Measurements from ENCODE around the gene AGAP1. TPM values are rescaled to one million over a fixed set of nuclear protein-coding genes. Genes with fewer than 3 reads are reported as not detected.
A peak's percentile ranks its signal among the peaks of the same experiment; 100 is the strongest.

The AGAP1 gene
- total and polyA plus RNA-seq, 2 donors (not counting 3 experiments of a cell fraction or from before 2014, with no cell fraction given) = 10.2 to 20.9 TPM

DNA sequence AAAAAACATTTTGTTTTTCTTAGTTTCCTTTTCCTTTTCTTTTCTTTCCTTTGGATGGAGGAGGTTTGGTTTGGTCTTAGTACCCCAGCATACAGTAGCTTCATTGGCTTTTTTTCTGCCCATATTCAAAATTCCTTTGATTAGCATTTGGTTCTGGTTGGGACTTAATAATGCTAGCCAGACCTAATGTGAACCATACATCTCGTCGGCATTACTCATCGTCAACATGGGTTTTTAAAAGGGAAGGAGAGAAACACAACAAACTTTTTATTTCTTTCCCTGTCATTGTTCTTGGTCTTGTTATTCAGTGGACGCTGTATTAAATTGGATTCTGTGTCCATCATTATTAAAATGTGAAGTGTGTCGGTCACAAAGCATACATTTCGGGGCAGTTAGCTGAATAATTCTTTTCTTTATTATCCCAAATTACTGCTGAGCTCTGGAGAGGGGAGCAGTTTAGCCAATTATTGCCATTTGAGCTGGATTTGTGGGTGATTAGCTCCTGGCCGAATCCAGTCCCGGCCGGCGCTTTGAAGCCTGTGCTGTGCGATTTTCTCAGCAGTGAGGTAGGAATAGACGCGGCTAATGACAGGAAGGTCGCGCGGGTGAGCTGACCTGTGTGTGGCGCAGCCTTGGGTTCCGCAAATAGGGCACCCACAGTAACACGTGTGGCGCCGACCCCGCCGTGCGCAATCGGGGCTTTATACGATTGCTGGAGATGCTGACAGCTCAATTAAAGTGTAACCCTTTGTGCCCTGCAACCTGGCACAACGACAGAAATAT is 371.1 kb downstream of the AGAP1 start:
- POLR2A ChIA-PET = no interaction called here

More for the DNA sequence above, 371.1 kb downstream of the AGAP1 start:
- peaks cover 34% of the 10 kb centered on the region for H3K4me1 ChIP-seq (ENCODE audit: control insufficient read depth, extremely low read depth, insufficient read depth, low read length)
- no peaks in the 10 kb centered on the region for H3K36me3 ChIP-seq (ENCODE audit: control insufficient read depth in 2 of 2, extremely low read depth in 1 of 2, insufficient read depth in 2 of 2, low read length in 2 of 2)
- intact Hi-C loops (cut with micrococcal nuclease) = no loop called here
- H3K9me3 ChIP-seq (replicated peaks; ENCODE audit: control insufficient read depth, insufficient read depth, low read length) = no peaks in the 10 kb centered on the region
- peak overlapping the region in 2 of 3 experiments; percentile 24 to 45 for H3K4me3 ChIP-seq (replicated peaks in 1 of 3; ENCODE audit: insufficient read depth in 1 of 3, low read depth in 1 of 3, low read length in 3 of 3)
- peak; percentile 72 for FAIRE-seq
- dilution Hi-C loops (cut with MboI; ENCODE audit: extremely low pct_ligation_motif_present, low sequenced_read_pairs) = no loop called here
- H3K4me2 ChIP-seq (ENCODE audit: insufficient read depth, low read length) = peak overlapping the region; percentile 76
- no TSS peak for BruUV-seq (replicated peaks)
- no peaks in the 10 kb centered on the region for H3K9me1 ChIP-seq (replicated peaks; ENCODE audit: control insufficient read depth, extremely low read depth, insufficient read depth, low read length)
- H3K9ac ChIP-seq (replicated peaks; ENCODE audit: extremely low read depth, insufficient read depth, low read length) = peak overlapping the region; percentile 48
- DNase-seq (ENCODE audit: low read depth, low spot score) = peak; percentile 68
- H3K79me2 ChIP-seq (ENCODE audit: control insufficient read depth, insufficient read depth, low read length) = no peaks in the 10 kb centered on the region
- peak overlapping the region; percentile 8 for H3K27ac ChIP-seq (ENCODE audit: insufficient read depth, low read depth, low read length)
- CTCF ChIA-PET = interaction anchor here (0.9 to 2.1 kb wide), 5 partner anchors 17 to 313 kb away, joined by 3 to 6 read pairs (median 4); no protein-coding TSS in a partner anchor
- TF ChIP-seq POLR2A (IDR thresholded peaks at IDR 0.05; ENCODE audit: low read depth, low read length) (no peak), EZH2 (IDR thresholded peaks at IDR 0.05; ENCODE audit: borderline replicate concordance, low read depth, low read length, severe bottlenecking) (no peak), MYC (IDR thresholded peaks at IDR 0.05; ENCODE audit: low read depth, low read length) (no peak), FOS (IDR thresholded peaks at IDR 0.05; ENCODE audit: borderline replicate concordance, insufficient read depth, low read length) (no peak), JUN (IDR thresholded peaks at IDR 0.05; ENCODE audit: borderline replicate concordance, insufficient read depth, insufficient read length, low read depth) (no peak), POLR2AphosphoS5 (IDR thresholded peaks at IDR 0.05; ENCODE audit: insufficient read depth, low read depth, low read length) (no peak), GATA2 (IDR thresholded peaks at IDR 0.05; ENCODE audit: insufficient read depth, insufficient read length, low read depth, low read length) (no peak)
- TF ChIP-seq, protein P1, sequence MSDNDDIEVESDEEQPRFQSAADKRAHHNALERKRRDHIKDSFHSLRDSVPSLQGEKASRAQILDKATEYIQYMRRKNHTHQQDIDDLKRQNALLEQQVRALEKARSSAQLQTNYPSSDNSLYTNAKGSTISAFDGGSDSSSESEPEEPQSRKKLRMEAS (IDR thresholded peaks at IDR 0.05; ENCODE audit: insufficient read depth, insufficient read length) = no peak
- TF ChIP-seq, protein P2, sequence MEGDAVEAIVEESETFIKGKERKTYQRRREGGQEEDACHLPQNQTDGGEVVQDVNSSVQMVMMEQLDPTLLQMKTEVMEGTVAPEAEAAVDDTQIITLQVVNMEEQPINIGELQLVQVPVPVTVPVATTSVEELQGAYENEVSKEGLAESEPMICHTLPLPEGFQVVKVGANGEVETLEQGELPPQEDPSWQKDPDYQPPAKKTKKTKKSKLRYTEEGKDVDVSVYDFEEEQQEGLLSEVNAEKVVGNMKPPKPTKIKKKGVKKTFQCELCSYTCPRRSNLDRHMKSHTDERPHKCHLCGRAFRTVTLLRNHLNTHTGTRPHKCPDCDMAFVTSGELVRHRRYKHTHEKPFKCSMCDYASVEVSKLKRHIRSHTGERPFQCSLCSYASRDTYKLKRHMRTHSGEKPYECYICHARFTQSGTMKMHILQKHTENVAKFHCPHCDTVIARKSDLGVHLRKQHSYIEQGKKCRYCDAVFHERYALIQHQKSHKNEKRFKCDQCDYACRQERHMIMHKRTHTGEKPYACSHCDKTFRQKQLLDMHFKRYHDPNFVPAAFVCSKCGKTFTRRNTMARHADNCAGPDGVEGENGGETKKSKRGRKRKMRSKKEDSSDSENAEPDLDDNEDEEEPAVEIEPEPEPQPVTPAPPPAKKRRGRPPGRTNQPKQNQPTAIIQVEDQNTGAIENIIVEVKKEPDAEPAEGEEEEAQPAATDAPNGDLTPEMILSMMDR (IDR thresholded peaks at IDR 0.05; ENCODE audit: extremely low read depth in 1 of 2, insufficient read depth in 1 of 2, low read depth in 1 of 2, low read length in 2 of 2) = no peak
- H3K27me3 ChIP-seq (ENCODE audit: control insufficient read depth in 2 of 2, insufficient read depth in 2 of 2, low read length in 2 of 2) = no peaks in the 10 kb centered on the region
- H2AFZ ChIP-seq (ENCODE audit: low read depth, low read length) = peak overlapping the region; percentile 63
- no peaks in the 10 kb centered on the region for H4K20me1 ChIP-seq (replicated peaks; ENCODE audit: control insufficient read depth, extremely low read depth, insufficient read depth, low read length)

All from endothelial cell of umbilical vein (primary cell).